Adrenal gland (tissue), 12 donors: ENCODE data around the gene MTG2. TPM values are rescaled to one million over a fixed set of nuclear protein-coding genes. Genes with fewer than 3 reads are reported as not detected.

ENCODE experiments used
- DNase-seq, 7 donors: peaks; one replicate each; pipeline ENCODE4 v3.0.0-alpha.2; 2019 to 2020
- H3K27ac ChIP-seq, 5 donors: fragments of 200-600 bp; sonication (generic) in 4 of 5; 1 replicate in 3 of 5; 2 replicates in 2 of 5; pipeline versions ENCODE4 v1.5.1 to v1.8.0; 2016 to 2020; ENCODE audit warnings: mild to moderate bottlenecking in 1 of 5
- H3K27me3 ChIP-seq: fragments of 200-600 bp; 2 replicates; pipeline ENCODE4 v1.8.0; 2021
- H3K36me3 ChIP-seq, 2 donors: fragments of 200-600 bp; replicated peaks in 1 of 2; 1 replicate in 1 of 2; 2 replicates in 1 of 2; pipeline versions ENCODE4 v1.5.1 to v1.8.0; 2018 to 2022
- H3K4me1 ChIP-seq, 2 donors: fragments of 200-600 bp; replicated peaks in 1 of 2; 1 replicate in 1 of 2; 2 replicates in 1 of 2; pipeline versions ENCODE4 v1.5.1 to v1.8.0; 2018 to 2021
- H3K4me3 ChIP-seq, 4 donors: fragments of 200-600 bp; sonication (generic) in 3 of 4; one replicate each; pipeline ENCODE4 v1.5.1; 2016 to 2018
- H3K9me3 ChIP-seq, 3 donors: fragments of 200-600 bp; sonication (generic) in 1 of 3; replicated peaks in 1 of 3; 1 replicate in 2 of 3; 2 replicates in 1 of 3; pipeline versions ENCODE4 v1.5.1 to v1.8.0; 2016 to 2021
- CTCF ChIP-seq, 6 experiments: fragments of 450-650 bp in 4 of 6; fragments of 200-600 bp in 2 of 6; sonication (generic) in 1 of 6; IDR thresholded peaks; 1 replicate in 5 of 6; 2 replicates in 1 of 6; pipeline versions ENCODE4 v1.5.1 to v1.8.0; 2016 to 2021; ENCODE audit warnings: antibody characterized with exemption in 6 of 6, mild to moderate bottlenecking in 2 of 6, moderate library complexity in 1 of 6
- POLR2A ChIP-seq, 2 donors: fragments of 450-650 bp; IDR thresholded peaks; one replicate each; pipeline ENCODE4 v1.6.1; 2017; ENCODE audit warnings: antibody characterized with exemption in 2 of 2, mild to moderate bottlenecking in 2 of 2, moderate library complexity in 1 of 2
- WGBS, 4 donors: extraction: QIAGEN DNeasy Blood & Tissue Kit in 2 of 4; methylation state at CpG; one replicate each; pipeline versions ENCODE4 v1.1.5 to v1.1.7; 2013 to 2017; 5-methylcytosine and 5-hydroxymethylcytosine counted together
- intact Hi-C, 2 donors: fragments of 100-400 bp; cut with DNase I; formaldehyde crosslinking; loops; one replicate each; pipeline versions ENCODE4 v1.14.1 to v1.15.0; 2022 to 2023
- polyA plus RNA-seq, 3 donors: library from polyadenylated mRNA; stranded (reverse); fragments of 200-250 nt in 2 of 3; fragments of 350-450 nt in 1 of 3; fragmentation: Illumina TruSeq in 1 of 3; extraction: RNeasy Lipid Tissue Mini Kit (QIAGEN cat#74804) in 1 of 3; gene quantifications; one replicate each; pipeline ENCODE4 v1.2.3, GENCODE V29; 2013 to 2014
- total RNA-seq, 9 donors: library from RNA; depleted of rRNA in 4 of 9; stranded (reverse); fragments of >200 nt in 4 of 9; fragments of 120-200 nt in 1 of 9; fragmentation: NEBNext Ultra II Directional in 1 of 9; extraction: Animal tissue kit (Norgen Biotek cat#: 25700) in 1 of 9; gene quantifications; one replicate each; pipeline versions ENCODE4 v1.1.0 to v1.2.4, GENCODE V29; 2013 to 2023
- donor health status: healthy with polysubstance abuse.
- donor health status: Bipolar disorder and iron deficiency.
- donor health status: DM: yes; HTN: yes; CAD: no.
- donor health status: DM: no; HTN: no; CAD: no.
- donor health status: DM: no; HTN: no; CAD: no.
- donor health status: DM: yes; HTN: yes; CAD: no.

The MTG2 gene
- total and polyA plus RNA-seq, 12 donors: 11.5 to 90.4 (median 47.2) TPM

- H3K27ac ChIP-seq: no peak overlapping the region
- no peak for TF ChIP-seq CTCF (IDR thresholded peaks at IDR 0.05)
- no peak for TF ChIP-seq POLR2A (IDR thresholded peaks at IDR 0.05)
- H3K9me3 ChIP-seq: no peaks in the 10 kb centered on the region
- H3K36me3 ChIP-seq: no peaks in the 10 kb centered on the region
- no peaks in the 10 kb centered on the region for H3K4me1 ChIP-seq
- DNase-seq: no peak
- no peak overlapping the region for H3K4me3 ChIP-seq
- H3K27me3 ChIP-seq: no peaks in the 10 kb centered on the region
- intact Hi-C loops: no loop called here
- WGBS, 4 donors: 54 to 75% (median 66%) methylated on average over 4 of the region's 4 CpGs
These were observed 46.8 kb downstream of the MTG2 start for GRCh38 chr20:62229667-62230066.

- intact Hi-C loops: no loop called here
- 84 to 89% (median 85%) methylated on average over 2 of the region's 2 CpGs for WGBS, 4 donors
These were observed 47.4 kb downstream of the MTG2 start for GRCh38 chr20:62230276-62230675.

GRCh38 chr20:62230696-62231095 lies 47.9 kb downstream of the MTG2 start:
- no peak overlapping the region for H3K4me3 ChIP-seq
- no peak for DNase-seq
- H3K36me3 ChIP-seq: no peaks in the 10 kb centered on the region
- H3K9me3 ChIP-seq: no peaks in the 10 kb centered on the region
- no peaks in the 10 kb centered on the region for H3K4me1 ChIP-seq
- WGBS, 4 donors: 72 to 91% (median 87%) methylated on average over 5 to 10 of the region's 10 CpGs
- H3K27me3 ChIP-seq: no peaks in the 10 kb centered on the region
- TF ChIP-seq CTCF (IDR thresholded peaks at IDR 0.05) (no peak), POLR2A (IDR thresholded peaks at IDR 0.05) (no peak)
- H3K27ac ChIP-seq: no peak overlapping the region
- intact Hi-C loops: no loop called here

More at GRCh38 chr20:62230276-62230675, 47.4 kb downstream of the MTG2 start:
- no peak overlapping the region for H3K4me3 ChIP-seq
- no peaks in the 10 kb centered on the region for H3K4me1 ChIP-seq
- H3K9me3 ChIP-seq: no peaks in the 10 kb centered on the region
- DNase-seq: no peak
- no peak overlapping the region for H3K27ac ChIP-seq
- no peaks in the 10 kb centered on the region for H3K27me3 ChIP-seq
- TF ChIP-seq POLR2A (IDR thresholded peaks at IDR 0.05) (no peak), CTCF (IDR thresholded peaks at IDR 0.05) (no peak)
- no peaks in the 10 kb centered on the region for H3K36me3 ChIP-seq

GRCh38 chr20:62231292-62231691 lies 48.5 kb downstream of the MTG2 start:
- Histone ChIP-seq H3K4me1 (no peaks in the 10 kb centered on the region), H3K9me3 (no peaks in the 10 kb centered on the region), H3K4me3 (no peak overlapping the region), H3K27me3 (no peaks in the 10 kb centered on the region), H3K36me3 (no peaks in the 10 kb centered on the region), H3K27ac (no peak overlapping the region)
- no peak for TF ChIP-seq CTCF (IDR thresholded peaks at IDR 0.05)
- no peak for TF ChIP-seq POLR2A (IDR thresholded peaks at IDR 0.05)
- DNase-seq: no peak
- WGBS, 4 donors: 82 to 94% (median 90%) methylated on average over 3 to 6 of the region's 6 CpGs
- intact Hi-C loops: no loop called here
